ENCODE data around the gene MUC15. TPM values are rescaled to one million over a fixed set of nuclear protein-coding genes. Genes with fewer than 3 reads are reported as not detected.

MUC15 gene
- total and polyA plus RNA-seq, 2 donors (not counting 3 experiments of a cell fraction or from before 2014, with no cell fraction given): not detected

DNA sequence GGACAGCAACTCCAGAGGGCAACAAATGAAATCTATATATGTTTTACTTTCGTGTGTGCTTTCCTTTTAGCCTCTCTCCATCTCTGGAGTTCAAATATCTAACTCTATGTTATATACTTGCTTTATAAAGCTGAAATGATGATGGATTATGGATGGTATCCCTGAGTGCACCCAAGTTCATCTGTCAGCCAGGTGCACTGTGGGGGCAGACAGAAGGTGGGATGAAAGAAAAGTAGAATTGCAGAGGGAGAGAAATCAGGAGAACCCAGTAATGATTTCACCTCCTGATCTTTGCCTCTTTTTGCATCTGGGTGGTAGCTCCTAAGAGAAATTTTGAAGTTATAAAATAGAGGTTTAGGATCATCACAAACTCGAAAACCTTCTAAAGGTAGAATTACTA lies 2.4 kb downstream of the MUC15 start:
- dilution Hi-C loops (cut with MboI; ENCODE audit: extremely low pct_ligation_motif_present, low sequenced_read_pairs) (no loop called here), intact Hi-C loops (cut with micrococcal nuclease) (no loop called here)
- Histone ChIP-seq H3K27me3 (ENCODE audit: control insufficient read depth in 2 of 2, insufficient read depth in 2 of 2, low read length in 2 of 2) (no peaks in the 10 kb centered on the region), H3K27ac (ENCODE audit: insufficient read depth, low read depth, low read length) (no peak overlapping the region), H3K9ac (replicated peaks; ENCODE audit: extremely low read depth, insufficient read depth, low read length) (no peak overlapping the region), H3K9me1 (replicated peaks; ENCODE audit: control insufficient read depth, extremely low read depth, insufficient read depth, low read length) (no peaks in the 10 kb centered on the region), H3K79me2 (ENCODE audit: control insufficient read depth, insufficient read depth, low read length) (no peaks in the 10 kb centered on the region), H3K4me3 (replicated peaks in 1 of 3; ENCODE audit: insufficient read depth in 1 of 3, low read depth in 1 of 3, low read length in 3 of 3) (no peak overlapping the region), H2AFZ (ENCODE audit: low read depth, low read length) (no peak overlapping the region), H3K36me3 (ENCODE audit: control insufficient read depth in 2 of 2, extremely low read depth in 1 of 2, insufficient read depth in 2 of 2, low read length in 2 of 2) (no peaks in the 10 kb centered on the region), H4K20me1 (replicated peaks; ENCODE audit: control insufficient read depth, extremely low read depth, insufficient read depth, low read length) (no peaks in the 10 kb centered on the region), H3K9me3 (replicated peaks; ENCODE audit: control insufficient read depth, insufficient read depth, low read length) (no peaks in the 10 kb centered on the region), H3K4me2 (ENCODE audit: insufficient read depth, low read length) (no peak overlapping the region), H3K4me1 (ENCODE audit: control insufficient read depth, extremely low read depth, insufficient read depth, low read length) (no peaks in the 10 kb centered on the region)
- POLR2A ChIA-PET: no interaction called here
- CTCF ChIA-PET: no interaction called here
- FAIRE-seq: no peak
- TF ChIP-seq GATA2 (IDR thresholded peaks at IDR 0.05; ENCODE audit: insufficient read depth, insufficient read length, low read depth, low read length): no peak
- TF ChIP-seq POLR2AphosphoS5 (IDR thresholded peaks at IDR 0.05; ENCODE audit: insufficient read depth, low read depth, low read length): no peak
- TF ChIP-seq JUN (IDR thresholded peaks at IDR 0.05; ENCODE audit: borderline replicate concordance, insufficient read depth, insufficient read length, low read depth): no peak
- no peak for TF ChIP-seq FOS (IDR thresholded peaks at IDR 0.05; ENCODE audit: borderline replicate concordance, insufficient read depth, low read length)
- BruUV-seq (replicated peaks): no TSS peak
- no peak for DNase-seq (ENCODE audit: low read depth, low spot score)

DNA sequence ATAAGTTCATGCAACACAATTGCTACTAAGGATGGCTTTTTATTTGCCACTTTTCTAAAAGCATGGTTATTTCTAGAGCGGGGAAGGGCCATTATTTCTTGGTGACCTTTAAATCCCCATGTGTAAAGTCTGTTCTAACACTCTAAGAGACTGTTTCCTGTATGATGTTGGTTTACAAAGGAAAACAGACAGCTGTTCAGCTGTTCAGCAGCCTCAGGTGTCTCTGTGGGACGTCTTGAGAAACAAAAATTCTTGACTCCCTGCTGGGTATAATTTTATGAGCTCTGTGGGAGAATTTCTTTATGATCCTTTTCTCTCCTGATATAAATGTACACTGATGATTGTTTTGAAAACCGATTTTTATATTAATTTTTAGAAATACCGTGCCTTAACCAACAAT lies 13.9 kb downstream of the MUC15 start:
- no peak for FAIRE-seq
- H3K79me2 ChIP-seq (ENCODE audit: control insufficient read depth, insufficient read depth, low read length): no peaks in the 10 kb centered on the region
- H3K9me3 ChIP-seq (replicated peaks; ENCODE audit: control insufficient read depth, insufficient read depth, low read length): no peaks in the 10 kb centered on the region
- intact Hi-C loops (cut with micrococcal nuclease): no loop called here
- H2AFZ ChIP-seq (ENCODE audit: low read depth, low read length): no peak overlapping the region
- H4K20me1 ChIP-seq (replicated peaks; ENCODE audit: control insufficient read depth, extremely low read depth, insufficient read depth, low read length): no peaks in the 10 kb centered on the region
- TF ChIP-seq, protein P1, sequence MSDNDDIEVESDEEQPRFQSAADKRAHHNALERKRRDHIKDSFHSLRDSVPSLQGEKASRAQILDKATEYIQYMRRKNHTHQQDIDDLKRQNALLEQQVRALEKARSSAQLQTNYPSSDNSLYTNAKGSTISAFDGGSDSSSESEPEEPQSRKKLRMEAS (IDR thresholded peaks at IDR 0.05; ENCODE audit: insufficient read depth, insufficient read length): no peak
- TF ChIP-seq MYC (IDR thresholded peaks at IDR 0.05; ENCODE audit: low read depth, low read length): no peak
- no peak for TF ChIP-seq POLR2AphosphoS5 (IDR thresholded peaks at IDR 0.05; ENCODE audit: insufficient read depth, low read depth, low read length)
- TF ChIP-seq FOS (IDR thresholded peaks at IDR 0.05; ENCODE audit: borderline replicate concordance, insufficient read depth, low read length): no peak
- TF ChIP-seq, protein P2, sequence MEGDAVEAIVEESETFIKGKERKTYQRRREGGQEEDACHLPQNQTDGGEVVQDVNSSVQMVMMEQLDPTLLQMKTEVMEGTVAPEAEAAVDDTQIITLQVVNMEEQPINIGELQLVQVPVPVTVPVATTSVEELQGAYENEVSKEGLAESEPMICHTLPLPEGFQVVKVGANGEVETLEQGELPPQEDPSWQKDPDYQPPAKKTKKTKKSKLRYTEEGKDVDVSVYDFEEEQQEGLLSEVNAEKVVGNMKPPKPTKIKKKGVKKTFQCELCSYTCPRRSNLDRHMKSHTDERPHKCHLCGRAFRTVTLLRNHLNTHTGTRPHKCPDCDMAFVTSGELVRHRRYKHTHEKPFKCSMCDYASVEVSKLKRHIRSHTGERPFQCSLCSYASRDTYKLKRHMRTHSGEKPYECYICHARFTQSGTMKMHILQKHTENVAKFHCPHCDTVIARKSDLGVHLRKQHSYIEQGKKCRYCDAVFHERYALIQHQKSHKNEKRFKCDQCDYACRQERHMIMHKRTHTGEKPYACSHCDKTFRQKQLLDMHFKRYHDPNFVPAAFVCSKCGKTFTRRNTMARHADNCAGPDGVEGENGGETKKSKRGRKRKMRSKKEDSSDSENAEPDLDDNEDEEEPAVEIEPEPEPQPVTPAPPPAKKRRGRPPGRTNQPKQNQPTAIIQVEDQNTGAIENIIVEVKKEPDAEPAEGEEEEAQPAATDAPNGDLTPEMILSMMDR (IDR thresholded peaks at IDR 0.05; ENCODE audit: extremely low read depth in 1 of 2, insufficient read depth in 1 of 2, low read depth in 1 of 2, low read length in 2 of 2): no peak
- TF ChIP-seq JUN (IDR thresholded peaks at IDR 0.05; ENCODE audit: borderline replicate concordance, insufficient read depth, insufficient read length, low read depth): no peak
- TF ChIP-seq GATA2 (IDR thresholded peaks at IDR 0.05; ENCODE audit: insufficient read depth, insufficient read length, low read depth, low read length): no peak
- no peak for TF ChIP-seq POLR2A (IDR thresholded peaks at IDR 0.05; ENCODE audit: low read depth, low read length)
- TF ChIP-seq EZH2 (IDR thresholded peaks at IDR 0.05; ENCODE audit: borderline replicate concordance, low read depth, low read length, severe bottlenecking): no peak
- no peak overlapping the region for H3K4me3 ChIP-seq (replicated peaks in 1 of 3; ENCODE audit: insufficient read depth in 1 of 3, low read depth in 1 of 3, low read length in 3 of 3)
- no peaks in the 10 kb centered on the region for H3K9me1 ChIP-seq (replicated peaks; ENCODE audit: control insufficient read depth, extremely low read depth, insufficient read depth, low read length)
- ChIA-PET CTCF (no interaction called here), POLR2A (no interaction called here)
- no peaks in the 10 kb centered on the region for H3K27me3 ChIP-seq (ENCODE audit: control insufficient read depth in 2 of 2, insufficient read depth in 2 of 2, low read length in 2 of 2)
- H3K27ac ChIP-seq (ENCODE audit: insufficient read depth, low read depth, low read length): no peak overlapping the region
- H3K9ac ChIP-seq (replicated peaks; ENCODE audit: extremely low read depth, insufficient read depth, low read length): no peak overlapping the region
- H3K4me2 ChIP-seq (ENCODE audit: insufficient read depth, low read length): no peak overlapping the region
- H3K36me3 ChIP-seq (ENCODE audit: control insufficient read depth in 2 of 2, extremely low read depth in 1 of 2, insufficient read depth in 2 of 2, low read length in 2 of 2): no peaks in the 10 kb centered on the region
- no peak for DNase-seq (ENCODE audit: low read depth, low spot score)
- H3K4me1 ChIP-seq (ENCODE audit: control insufficient read depth, extremely low read depth, insufficient read depth, low read length): no peaks in the 10 kb centered on the region
- no TSS peak for BruUV-seq (replicated peaks)
- dilution Hi-C loops (cut with MboI; ENCODE audit: extremely low pct_ligation_motif_present, low sequenced_read_pairs): no loop called here

Data from endothelial cell of umbilical vein (primary cell).